Kidney epithelial cell (primary cell): Measurements from ENCODE around the gene MYO3B. TPM values are rescaled to one million over a fixed set of nuclear protein-coding genes. Genes with fewer than 3 reads are reported as not detected.
"Not testable (repeated sequence)": the region's sequence is repeated elsewhere in the genome, so short reads cannot be mapped to it uniquely, and the experiment has no call there.

Source experiments
- DNase-seq: peaks from one replicate; pipeline ENCODE4 v3.0.0-alpha.2; 2010; ENCODE audit warnings: low read depth
- H3K27me3 ChIP-seq: 2 replicates; pipeline ENCODE4 v1.6.0; 2011; ENCODE audit warnings: low read length; ENCODE audit not compliant: control insufficient read depth, insufficient read depth
- H3K36me3 ChIP-seq: 2 replicates; pipeline ENCODE4 v1.5.1; 2011; ENCODE audit warnings: low read length; ENCODE audit not compliant: control insufficient read depth, insufficient read depth
- H3K4me3 ChIP-seq: 2 replicates; pipeline ENCODE4 v1.5.1; 2011; ENCODE audit warnings: low read depth, mild to moderate bottlenecking, control low read depth, low read length
- CTCF ChIP-seq: IDR thresholded peaks from 2 replicates; pipeline ENCODE4 v1.5.1; 2011; ENCODE audit warnings: mild to moderate bottlenecking, moderate library complexity, low read length, control low read depth, inconsistent platforms; ENCODE audit not compliant: insufficient read depth, poor library complexity, severe bottlenecking
- total RNA-seq: library from RNA; depleted of rRNA; stranded (reverse); fragments of >200 nt; gene quantifications from 2 replicates; pipeline ENCODE4 v1.2.3, GENCODE V29; 2015

The MYO3B gene
- total RNA-seq, 1 donor from 2014 or later, result 1.1 TPM

DNA sequence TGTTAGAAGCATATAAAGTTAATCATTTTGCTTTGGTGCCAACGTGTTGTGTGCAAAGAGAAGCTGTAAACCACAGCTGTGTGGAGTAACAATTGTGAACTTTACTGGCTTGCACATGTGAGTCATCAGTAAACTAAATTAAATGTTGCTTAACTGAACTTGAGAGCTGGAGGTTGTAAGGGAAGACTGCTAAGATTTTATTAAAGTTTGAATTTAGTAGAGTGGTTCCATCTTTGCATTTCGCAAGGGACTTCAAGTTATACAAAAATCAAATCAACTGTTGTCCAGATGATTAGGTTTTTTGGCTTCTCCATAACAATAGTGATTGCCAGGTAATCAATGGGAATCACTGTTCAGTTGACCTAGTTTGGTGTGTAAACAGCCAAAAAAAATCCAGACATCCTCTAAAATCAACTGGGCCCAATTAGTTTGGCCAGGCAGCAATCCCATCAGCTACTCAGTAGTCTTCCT lies 247.4 kb downstream of the MYO3B start:
- Histone ChIP-seq H3K27me3 (no peaks in the 10 kb centered on the region), H3K36me3 (no peaks in the 10 kb centered on the region), H3K4me3 (no peak overlapping the region)
- DNase-seq, result peak; percentile 16
- TF ChIP-seq CTCF, result no peak

DNA sequence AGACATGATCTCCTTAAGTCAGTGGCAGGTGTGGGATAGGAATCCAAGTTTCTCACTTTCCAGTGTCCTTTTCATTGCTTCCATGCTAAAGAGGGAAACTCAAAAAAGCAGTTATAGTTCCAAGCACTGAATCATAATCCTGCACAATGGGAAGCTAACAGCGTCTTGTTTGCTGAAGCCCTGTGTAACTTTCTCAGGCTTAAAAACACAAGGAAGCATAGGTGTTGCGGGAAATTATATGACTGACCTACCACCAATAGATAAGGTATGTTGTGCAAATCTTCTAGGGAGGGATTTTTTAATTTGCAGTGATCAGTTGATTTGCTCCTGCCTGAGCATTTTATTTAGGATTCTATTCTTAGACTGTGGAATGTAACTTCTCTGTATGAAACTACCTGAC lies 250.9 kb downstream of the MYO3B start:
- H3K4me3 ChIP-seq, result no peak overlapping the region
- no peaks in the 10 kb centered on the region for H3K36me3 ChIP-seq
- no peaks in the 10 kb centered on the region for H3K27me3 ChIP-seq
- no peak for DNase-seq
- TF ChIP-seq CTCF, result no peak

- DNase-seq, result no peak
- no peak overlapping the region for H3K4me3 ChIP-seq
- no peaks in the 10 kb centered on the region for H3K27me3 ChIP-seq
- TF ChIP-seq CTCF, result no peak
- H3K36me3 ChIP-seq, result no peaks in the 10 kb centered on the region
Measured at GRCh38 chr2:170432823-170433222, 254.9 kb downstream of the MYO3B start.

DNA sequence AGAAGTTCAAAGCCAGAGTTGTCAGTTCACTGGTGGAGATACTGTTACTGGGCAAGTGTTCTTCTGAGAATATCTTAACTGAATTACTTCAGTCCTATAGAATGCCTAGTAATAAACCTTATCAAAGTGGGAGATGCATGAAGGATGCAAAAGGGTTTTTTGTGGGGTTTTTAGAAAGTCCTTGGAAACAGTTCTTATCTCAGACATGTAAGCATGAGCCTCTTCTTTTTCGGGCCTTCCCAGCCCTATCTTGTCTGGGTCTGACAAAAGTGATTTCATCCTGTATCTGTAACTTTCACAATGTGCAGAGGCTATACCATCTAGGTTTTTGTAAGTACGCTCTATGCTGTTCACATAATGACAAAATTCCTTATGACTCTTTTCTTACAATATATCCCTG lies 255.5 kb downstream of the MYO3B start:
- TF ChIP-seq CTCF, result no peak
- no peak for DNase-seq
- Histone ChIP-seq H3K4me3 (no peak overlapping the region), H3K27me3 (no peaks in the 10 kb centered on the region), H3K36me3 (no peaks in the 10 kb centered on the region)

GRCh38 chr2:170434396-170434795 lies 256.4 kb downstream of the MYO3B start:
- not testable (repeated sequence) for DNase-seq, H3K27me3 ChIP-seq, H3K4me3 ChIP-seq, H3K36me3 ChIP-seq

DNA sequence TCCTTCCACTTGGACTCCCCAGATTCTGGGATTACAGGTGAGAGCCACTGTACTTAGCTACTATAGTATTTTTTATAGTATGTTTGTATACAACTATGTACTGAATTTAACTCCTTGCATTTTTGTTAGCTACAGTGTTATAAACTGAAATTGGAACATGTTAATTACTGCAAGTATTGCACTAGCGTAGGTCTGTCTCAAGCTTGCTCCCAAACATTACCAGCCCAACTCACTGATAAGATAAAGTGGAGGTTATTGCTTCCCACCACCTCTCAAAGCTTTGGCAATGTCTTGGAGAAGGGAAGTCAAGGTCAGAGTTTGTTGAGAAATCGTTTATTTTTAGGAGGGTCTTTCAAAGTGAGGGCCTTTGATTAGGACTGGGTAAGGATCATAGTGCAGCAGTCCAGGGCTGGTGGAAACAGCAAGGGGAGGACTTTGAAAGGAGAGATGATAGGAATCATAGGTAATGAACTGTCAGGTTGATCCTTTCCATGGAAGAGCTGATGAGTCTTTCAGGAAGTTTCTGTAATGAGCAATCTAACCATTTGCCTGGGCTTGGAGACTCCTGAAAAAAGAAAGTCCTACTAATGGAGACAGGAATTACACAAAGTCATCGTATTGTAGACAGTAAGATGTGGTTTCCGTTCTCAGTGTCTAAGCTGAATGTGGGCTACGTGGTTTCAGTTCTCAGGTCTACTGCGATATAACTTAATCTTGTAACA lies 257.1 kb downstream of the MYO3B start:
- H3K36me3 ChIP-seq, result no peaks in the 10 kb centered on the region
- no peak overlapping the region for H3K4me3 ChIP-seq
- no peak for DNase-seq
- H3K27me3 ChIP-seq, result no peaks in the 10 kb centered on the region
- TF ChIP-seq CTCF, result no peak
